SK-N-MC (cell line): ENCODE measurements around the gene PRSS33.

Source experiments
- DNase-seq: peaks from one replicate; pipeline ENCODE4 v3.0.0-alpha.2; 2011; ENCODE audit warnings: low read depth, low spot score
- H3K27ac ChIP-seq: fragments of 200-600 bp; sonication (generic); 2 replicates; pipeline ENCODE4 v1.5.1; 2016; ENCODE audit warnings: mixed run types
- H3K36me3 ChIP-seq: fragments of 200-600 bp; sonication (generic); 2 replicates; pipeline ENCODE4 v1.6.1; 2017; ENCODE audit warnings: antibody characterized with exemption, low read length, mixed read lengths; ENCODE audit not compliant: insufficient read depth
- H3K4me3 ChIP-seq: fragments of 200-600 bp; sonication (generic); 2 replicates; pipeline ENCODE4 v1.5.1; 2016
- H3K9ac ChIP-seq: fragments of 200-600 bp; sonication (generic); 2 replicates; pipeline ENCODE4 v1.8.0; 2017; ENCODE audit warnings: mixed run types, mixed read lengths; ENCODE audit not compliant: insufficient read length
- H3K9me3 ChIP-seq: fragments of 200-600 bp; sonication (generic); 2 replicates; pipeline ENCODE4 v1.6.1; 2017; ENCODE audit warnings: low read depth, mild to moderate bottlenecking, antibody characterized with exemption, low read length, moderate library complexity, mixed read lengths
- EZH2 ChIP-seq: fragments of 200-600 bp; sonication (generic); IDR thresholded peaks from one replicate; pipeline ENCODE4 v1.6.1; 2017; ENCODE audit warnings: antibody characterized with exemption
- FOXP2 ChIP-seq: optimal IDR thresholded peaks from 2 replicates; pipeline ENCODE3; 2011; ENCODE audit warnings: mild to moderate bottlenecking, moderate library complexity; ENCODE audit not compliant: insufficient read depth; ENCODE audit errors: extremely low read length, control extremely low read depth
- POLR2AphosphoS5 ChIP-seq: IDR thresholded peaks from 2 replicates; pipeline ENCODE4 v1.6.1; 2012; ENCODE audit warnings: mild to moderate bottlenecking, low read depth, low read length, borderline replicate concordance

Gene PRSS33

DNA sequence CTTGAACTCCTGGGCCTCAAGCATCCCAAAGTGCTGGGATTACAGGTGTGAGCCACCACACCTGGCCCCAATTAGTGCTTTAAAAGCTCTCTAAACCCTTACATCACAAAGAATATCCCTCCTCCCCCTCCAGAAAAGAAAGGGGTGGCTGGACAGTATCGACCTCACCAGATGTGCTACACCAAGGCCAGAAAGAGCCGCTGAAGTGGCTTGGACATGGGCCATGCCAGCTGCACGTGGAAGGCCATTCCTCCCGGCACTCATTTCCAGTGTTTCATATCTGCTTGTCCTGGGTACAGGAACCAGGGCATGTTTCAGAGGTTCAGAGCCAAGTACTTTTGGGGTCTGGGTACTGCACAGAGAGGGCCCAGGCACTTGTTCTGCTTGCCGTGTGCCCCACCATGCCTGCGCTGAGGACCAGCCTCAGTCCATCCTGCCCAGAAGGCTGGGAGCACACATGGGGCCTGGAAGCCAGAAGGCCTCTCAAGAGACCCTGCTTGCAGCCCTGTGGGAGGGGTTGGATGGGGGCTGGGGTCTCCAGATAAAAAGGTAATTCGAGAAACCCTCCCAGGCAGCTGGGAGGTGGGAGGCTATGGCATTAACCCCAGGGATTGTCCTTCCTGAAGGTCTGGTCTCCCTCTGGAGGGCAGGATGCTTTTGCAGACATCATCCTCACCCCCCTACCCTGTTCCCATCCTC, 38.5 kb downstream of the PRSS33 start:
- no peak for TF ChIP-seq EZH2
- TF ChIP-seq FOXP2: no peak
- no peak for TF ChIP-seq POLR2AphosphoS5
- H3K4me3 ChIP-seq: no peak overlapping the region
- H3K36me3 ChIP-seq: peaks cover 6% of the 10 kb centered on the region
- no peaks in the 10 kb centered on the region for H3K9me3 ChIP-seq
- H3K9ac ChIP-seq: no peak overlapping the region
- H3K27ac ChIP-seq: no peak overlapping the region
- no peak for DNase-seq

DNA sequence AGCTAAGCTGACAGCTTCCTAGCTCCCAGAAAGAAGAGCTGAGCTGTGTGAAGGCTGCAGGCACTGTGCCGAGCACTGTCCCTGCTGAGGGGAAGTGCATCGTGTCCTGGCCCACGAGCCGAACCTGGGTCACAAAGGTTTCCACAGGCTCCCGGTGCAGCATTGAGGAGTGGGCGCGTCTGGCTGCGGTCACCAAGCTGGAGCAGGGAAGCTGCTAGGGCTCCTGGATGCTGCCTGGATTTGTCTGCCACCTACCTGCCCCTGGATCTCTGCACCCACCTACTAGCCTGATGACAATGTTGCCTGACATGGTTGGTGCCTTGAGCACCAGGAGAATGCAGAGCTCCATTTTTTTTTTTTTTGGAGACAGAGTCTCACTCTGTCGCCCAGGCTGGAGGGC, 41.4 kb downstream of the PRSS33 start:
- Histone ChIP-seq H3K9me3 (no peaks in the 10 kb centered on the region), H3K36me3 (no peaks in the 10 kb centered on the region), H3K27ac (no peak overlapping the region), H3K4me3 (no peak overlapping the region), H3K9ac (no peak overlapping the region)
- no peak for TF ChIP-seq FOXP2
- no peak for TF ChIP-seq POLR2AphosphoS5
- no peak for TF ChIP-seq EZH2
- DNase-seq: no peak

DNA sequence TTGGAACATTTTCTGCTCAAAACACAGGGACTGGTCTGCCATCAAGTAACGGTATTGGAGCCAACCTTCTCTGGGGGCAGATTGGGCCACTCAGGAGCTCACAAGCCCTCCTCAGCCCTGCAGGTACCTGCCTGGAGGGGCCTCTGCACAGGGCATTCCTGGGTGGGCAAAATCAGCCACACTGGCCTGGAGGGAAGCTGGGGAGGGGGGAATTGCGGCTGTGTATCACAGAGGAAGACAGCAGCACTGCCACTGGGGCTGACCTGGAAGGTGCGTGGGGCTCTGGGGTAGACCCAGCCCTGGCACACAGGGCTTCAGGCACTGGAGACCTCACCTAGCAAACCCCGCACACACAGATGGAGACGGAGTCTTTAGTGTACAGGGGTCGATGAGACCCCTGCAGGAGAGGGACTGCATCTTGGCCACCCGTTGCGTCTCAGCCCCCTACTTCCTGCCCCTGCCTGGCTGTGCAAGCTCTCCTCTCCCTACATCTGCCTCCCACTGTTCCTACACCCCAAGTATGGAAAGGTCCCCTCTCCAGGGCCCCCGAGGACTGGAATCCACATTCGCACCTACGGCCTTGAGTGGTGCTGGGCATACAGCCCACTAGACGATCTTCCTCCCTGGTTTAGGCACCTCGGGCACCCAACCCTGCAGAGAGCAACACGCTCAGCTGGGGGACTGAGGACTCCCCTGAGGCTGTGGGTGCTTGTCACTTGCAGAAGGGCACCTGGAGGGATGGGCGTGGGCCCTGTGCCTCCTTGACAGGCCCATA, 42.1 kb downstream of the PRSS33 start:
- TF ChIP-seq EZH2: no peak
- no peak for TF ChIP-seq FOXP2
- no peak for TF ChIP-seq POLR2AphosphoS5
- no peaks in the 10 kb centered on the region for H3K9me3 ChIP-seq

DNA sequence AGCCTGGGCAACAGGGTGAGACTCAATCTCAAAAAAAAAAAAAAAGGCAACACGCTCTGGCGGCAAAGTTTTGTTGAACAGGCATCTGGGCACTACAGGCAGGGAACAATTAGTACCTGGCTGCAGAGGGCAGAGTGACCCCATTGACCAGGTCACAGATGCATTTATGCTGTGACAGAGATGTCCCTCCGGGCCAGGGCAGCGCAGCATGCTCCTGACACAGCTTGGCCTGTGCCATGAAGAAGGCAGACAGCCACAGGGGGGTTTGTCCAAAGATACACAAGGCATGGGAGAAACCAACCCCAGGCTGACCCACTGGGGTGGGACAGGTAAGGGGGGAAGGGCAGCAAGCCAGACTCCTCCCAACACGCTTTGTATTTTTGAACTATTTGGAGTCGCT, 42.6 kb downstream of the PRSS33 start:
- TF ChIP-seq EZH2 (no peak), POLR2AphosphoS5 (no peak), FOXP2 (no peak)
- Histone ChIP-seq H3K36me3 (no peaks in the 10 kb centered on the region), H3K9me3 (no peaks in the 10 kb centered on the region), H3K4me3 (no peak overlapping the region), H3K27ac (no peak overlapping the region), H3K9ac (no peak overlapping the region)
- DNase-seq: no peak

More for the DNA sequence above, 42.1 kb downstream of the PRSS33 start:
- Histone ChIP-seq H3K4me3 (no peak overlapping the region), H3K9ac (no peak overlapping the region), H3K27ac (no peak overlapping the region), H3K36me3 (no peaks in the 10 kb centered on the region)
- no peak for DNase-seq

DNA sequence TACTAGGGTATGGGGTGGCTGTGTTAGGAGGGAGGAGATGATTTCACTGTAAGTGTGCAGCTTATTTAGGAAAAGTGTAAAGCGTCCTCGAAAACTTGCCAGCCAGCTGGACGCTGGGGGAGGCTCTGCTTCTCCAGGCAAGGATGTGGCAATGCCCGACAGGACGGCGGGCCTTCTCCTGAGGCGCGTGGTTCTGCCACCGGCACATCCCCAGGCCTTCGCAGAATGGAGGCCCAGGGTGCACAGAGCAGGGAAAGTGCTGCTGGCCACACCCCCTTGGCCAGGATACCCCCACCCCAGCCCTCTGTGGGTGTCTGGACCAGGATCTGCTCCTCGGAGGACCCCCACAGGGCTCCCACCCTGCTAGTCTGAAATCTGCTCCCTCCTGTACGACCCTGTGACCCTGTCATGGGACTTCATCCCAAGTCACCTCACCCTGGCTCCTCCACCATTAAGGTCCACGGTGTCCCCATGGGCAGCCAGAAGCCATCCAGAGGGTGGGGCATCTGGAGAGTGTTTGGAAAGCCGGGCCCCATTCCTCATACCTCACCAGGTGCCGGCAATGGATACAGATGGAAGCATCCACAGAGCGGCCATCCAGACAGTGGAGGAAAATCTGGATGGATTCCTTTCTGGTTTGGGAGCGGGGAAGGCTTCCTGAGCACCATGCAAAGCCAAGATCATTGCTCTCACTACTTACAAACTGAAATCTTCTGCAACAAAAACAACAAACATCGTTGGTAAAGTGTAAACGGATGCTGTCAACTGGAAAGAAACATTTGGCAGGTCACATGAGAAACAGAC, 44.2 kb downstream of the PRSS33 start:
- TF ChIP-seq FOXP2 (no peak), POLR2AphosphoS5 (no peak)
- Histone ChIP-seq H3K4me3 (no peak overlapping the region), H3K9me3 (no peaks in the 10 kb centered on the region), H3K36me3 (no peaks in the 10 kb centered on the region), H3K9ac (no peak overlapping the region), H3K27ac (no peak overlapping the region)
- no peak for DNase-seq

DNA sequence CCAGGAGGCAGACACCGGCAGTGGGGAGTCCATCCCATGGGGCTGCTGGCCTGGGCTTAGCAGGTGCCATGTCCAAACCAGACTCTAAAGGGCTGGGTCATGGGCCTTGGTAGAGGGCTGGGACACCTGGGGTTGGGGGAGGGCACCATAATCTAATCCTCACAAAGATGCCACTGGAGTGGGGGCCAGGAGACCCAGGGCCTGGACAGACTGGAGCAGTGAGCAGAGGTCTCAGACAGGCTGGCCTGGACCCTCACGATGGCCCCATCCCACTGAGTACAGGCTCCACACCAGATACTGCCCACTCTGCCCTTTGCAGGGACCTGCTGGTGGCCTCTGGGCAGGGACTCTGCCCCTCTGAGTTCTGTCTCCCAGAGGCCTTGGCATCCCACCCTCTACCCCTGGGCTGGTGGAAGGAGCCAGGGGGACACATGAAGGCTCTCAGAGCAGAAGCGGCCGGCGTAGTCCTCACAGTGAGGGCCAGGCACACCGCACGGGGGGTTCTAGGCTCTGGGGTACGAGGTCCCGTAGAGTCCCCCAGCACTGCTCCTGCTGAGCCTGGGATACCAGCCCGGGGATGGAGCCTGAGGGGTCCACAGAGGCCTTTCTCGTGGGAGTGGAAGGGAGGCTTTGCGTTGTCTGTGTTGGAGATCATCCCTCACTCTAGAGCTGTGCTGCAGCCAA, 44.9 kb downstream of the PRSS33 start:
- no peak overlapping the region for H3K4me3 ChIP-seq
- H3K36me3 ChIP-seq: no peaks in the 10 kb centered on the region
- no peak overlapping the region for H3K9ac ChIP-seq
- H3K27ac ChIP-seq: no peak overlapping the region
- TF ChIP-seq EZH2 (no peak), POLR2AphosphoS5 (no peak), FOXP2 (no peak)
- DNase-seq: no peak
- no peaks in the 10 kb centered on the region for H3K9me3 ChIP-seq

DNA sequence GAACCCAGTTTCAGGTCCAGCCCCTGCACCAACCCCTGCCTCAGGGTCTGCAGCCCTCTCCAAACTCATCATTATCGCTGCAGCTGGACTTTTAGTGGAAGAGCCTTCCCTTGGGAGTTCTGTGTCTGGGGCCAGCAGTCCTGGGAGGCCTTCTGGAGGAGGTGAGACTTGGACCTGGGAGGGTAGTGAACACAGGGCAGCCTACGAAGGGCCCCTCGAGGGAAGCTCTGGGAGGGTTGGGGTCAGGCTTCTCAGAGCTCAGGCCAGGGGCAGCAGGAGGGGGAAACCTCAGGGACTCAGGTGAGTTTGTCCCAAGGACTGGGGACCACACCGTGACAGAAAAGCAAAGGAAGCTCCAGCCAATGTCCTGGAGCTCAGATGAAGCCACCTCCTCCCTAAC, 46.2 kb downstream of the PRSS33 start:
- TF ChIP-seq POLR2AphosphoS5 (no peak), EZH2 (no peak), FOXP2 (no peak)

DNA sequence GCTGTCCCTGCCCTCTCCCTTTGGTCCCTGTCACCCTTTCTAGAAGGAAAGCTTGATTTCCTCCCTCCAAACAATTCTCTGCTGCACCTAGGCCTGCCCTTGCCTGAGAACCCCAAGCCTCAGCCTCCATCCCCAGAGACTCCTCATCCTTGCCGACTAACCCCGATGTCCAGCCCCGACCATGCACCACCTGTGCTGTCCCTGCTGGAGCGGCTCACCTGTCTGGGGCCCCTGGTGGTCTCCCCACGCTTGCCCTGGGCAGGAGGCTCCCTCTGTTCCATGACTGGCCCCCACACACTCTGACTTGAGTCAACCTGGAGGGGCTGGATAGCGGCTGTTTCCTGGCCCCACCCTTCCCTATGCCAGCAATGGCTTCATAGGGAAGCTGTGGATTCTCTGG, 46.9 kb downstream of the PRSS33 start:
- no peak overlapping the region for H3K27ac ChIP-seq
- no peaks in the 10 kb centered on the region for H3K9me3 ChIP-seq
- TF ChIP-seq FOXP2 (no peak), POLR2AphosphoS5 (no peak), EZH2 (no peak)
- no peak overlapping the region for H3K4me3 ChIP-seq
- DNase-seq: no peak
- no peak overlapping the region for H3K9ac ChIP-seq
- no peaks in the 10 kb centered on the region for H3K36me3 ChIP-seq

More for the DNA sequence above, 46.2 kb downstream of the PRSS33 start:
- no peak overlapping the region for H3K4me3 ChIP-seq
- H3K36me3 ChIP-seq: no peaks in the 10 kb centered on the region
- DNase-seq: no peak
- H3K27ac ChIP-seq: no peak overlapping the region
- no peaks in the 10 kb centered on the region for H3K9me3 ChIP-seq
- no peak overlapping the region for H3K9ac ChIP-seq
